Measurements from ENCODE around the gene RSRC1. TPM values are rescaled to one million over a fixed set of nuclear protein-coding genes. Genes with fewer than 3 reads are reported as not detected.

Gene RSRC1
- total RNA-seq, 1 experiment from 2014 or later = 37.9 TPM

DNA sequence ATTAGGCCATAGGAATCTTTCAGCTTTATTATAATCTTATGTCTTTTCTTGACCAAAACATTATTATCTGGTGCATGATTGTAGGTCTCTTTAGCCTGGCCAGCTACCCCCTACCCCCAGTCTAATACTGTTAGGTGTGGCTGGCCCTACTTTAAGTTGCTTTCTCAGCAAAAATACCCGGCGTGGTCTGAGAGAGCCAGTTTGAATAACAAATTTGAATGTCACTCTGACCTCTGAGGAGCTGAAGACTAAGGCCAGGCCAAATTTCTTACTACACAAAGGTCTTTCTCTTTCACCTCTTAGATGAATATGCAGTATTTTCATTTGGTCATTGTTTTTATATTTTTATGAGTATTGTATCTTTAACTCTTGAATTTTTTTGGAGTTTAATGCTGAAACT, 272.6 kb downstream of the RSRC1 start:
- WGBS (ENCODE audit: extremely low coverage, insufficient read length, low lambda C conversion rate) = no CpG with 5 or more reads among the region's 2 CpGs
- no peak overlapping the region for H2BK20ac ChIP-seq (ENCODE audit: low read depth, low read length, poor library complexity, severe bottlenecking)
- no peak overlapping the region for H3K18ac ChIP-seq (ENCODE audit: insufficient read length, low read depth, low read length)
- TF ChIP-seq, protein P1, sequence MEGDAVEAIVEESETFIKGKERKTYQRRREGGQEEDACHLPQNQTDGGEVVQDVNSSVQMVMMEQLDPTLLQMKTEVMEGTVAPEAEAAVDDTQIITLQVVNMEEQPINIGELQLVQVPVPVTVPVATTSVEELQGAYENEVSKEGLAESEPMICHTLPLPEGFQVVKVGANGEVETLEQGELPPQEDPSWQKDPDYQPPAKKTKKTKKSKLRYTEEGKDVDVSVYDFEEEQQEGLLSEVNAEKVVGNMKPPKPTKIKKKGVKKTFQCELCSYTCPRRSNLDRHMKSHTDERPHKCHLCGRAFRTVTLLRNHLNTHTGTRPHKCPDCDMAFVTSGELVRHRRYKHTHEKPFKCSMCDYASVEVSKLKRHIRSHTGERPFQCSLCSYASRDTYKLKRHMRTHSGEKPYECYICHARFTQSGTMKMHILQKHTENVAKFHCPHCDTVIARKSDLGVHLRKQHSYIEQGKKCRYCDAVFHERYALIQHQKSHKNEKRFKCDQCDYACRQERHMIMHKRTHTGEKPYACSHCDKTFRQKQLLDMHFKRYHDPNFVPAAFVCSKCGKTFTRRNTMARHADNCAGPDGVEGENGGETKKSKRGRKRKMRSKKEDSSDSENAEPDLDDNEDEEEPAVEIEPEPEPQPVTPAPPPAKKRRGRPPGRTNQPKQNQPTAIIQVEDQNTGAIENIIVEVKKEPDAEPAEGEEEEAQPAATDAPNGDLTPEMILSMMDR (conservative IDR thresholded peaks at IDR 0.05) = no peak
- no peak overlapping the region for H3K14ac ChIP-seq (ENCODE audit: insufficient read depth, low read length)
- Mint-ChIP-seq H3K4me3 (no peak overlapping the region), H3K36me3 (ENCODE audit: insufficient read depth in 1 of 3, low read depth in 3 of 3) (no peaks in the 10 kb centered on the region), H3K27me3 (ENCODE audit: low read depth) (no peaks in the 10 kb centered on the region), H3K27ac (peak overlapping the region in 2 of 3 experiments; percentile 18 to 52; a peak in 1 of 7 replicates), H3K4me1 (peaks cover 0 to 4% of the 10 kb centered on the region in 2 experiments; a peak in 1 of 4 replicates), H3K9me3 (no peaks in the 10 kb centered on the region)
- H2BK15ac ChIP-seq (ENCODE audit: low read depth, low read length) = no peak overlapping the region
- no peaks in the 10 kb centered on the region for H4K20me1 ChIP-seq (ENCODE audit: control insufficient read depth, insufficient read depth, insufficient read length)
- H3K4me2 ChIP-seq (ENCODE audit: insufficient read depth, insufficient read length, low read length) = no peak overlapping the region
- no peak overlapping the region for H3K9ac ChIP-seq (ENCODE audit: extremely low read depth, insufficient read length, low read length)
- no peaks in the 10 kb centered on the region for H3K79me1 ChIP-seq (ENCODE audit: insufficient read depth, low read depth, low read length, poor library complexity, severe bottlenecking)
- H3K4ac ChIP-seq (ENCODE audit: low read depth, low read length) = no peak overlapping the region
- H3K56ac ChIP-seq (ENCODE audit: insufficient read length, low read depth, low read length) = no peak overlapping the region
- no peaks in the 10 kb centered on the region for H3K79me2 ChIP-seq (ENCODE audit: insufficient read depth, low read length)
- no peaks in the 10 kb centered on the region for H3K27me3 ChIP-seq (ENCODE audit: insufficient read depth, low read length)
- H2AK5ac ChIP-seq (ENCODE audit: insufficient read length, low read length) = no peak overlapping the region
- no peak overlapping the region for H2BK12ac ChIP-seq (ENCODE audit: insufficient read length, low read depth, low read length)
- H2AFZ ChIP-seq (ENCODE audit: low read length) = no peak overlapping the region
- H3K27ac ChIP-seq (ENCODE audit: insufficient read length, low read depth, low read length) = no peak overlapping the region
- no peak overlapping the region for H2BK120ac ChIP-seq (ENCODE audit: low read depth, low read length, poor library complexity, severe bottlenecking)
- no peak overlapping the region for H2BK5ac ChIP-seq (ENCODE audit: insufficient read length, low read length)
- no peaks in the 10 kb centered on the region for H3K9me3 ChIP-seq (ENCODE audit: control insufficient read depth, low read depth, low read length)
- H3K23ac ChIP-seq (ENCODE audit: insufficient read length, low read depth, low read length) = no peak overlapping the region
- no peak overlapping the region for H3T11ph ChIP-seq (ENCODE audit: low read length)
- H4K8ac ChIP-seq (replicated peaks; ENCODE audit: insufficient read length, low read depth, low read length) = no peak overlapping the region
- H3K23me2 ChIP-seq (ENCODE audit: insufficient read length, low read depth, low read length, poor library complexity, severe bottlenecking) = no peaks in the 10 kb centered on the region
- DNase-seq = no peak
- H3K4me1 ChIP-seq (ENCODE audit: insufficient read depth, low read length) = no peaks in the 10 kb centered on the region; the same call in 1 of the 2 replicates
- H4K5ac ChIP-seq (ENCODE audit: insufficient read length, low read depth, low read length) = no peak overlapping the region
- H4K91ac ChIP-seq (ENCODE audit: insufficient read length, low read depth, low read length) = no peak overlapping the region
